Measurements from ENCODE around the gene SLC9A1. TPM values are rescaled to one million over a fixed set of nuclear protein-coding genes. Genes with fewer than 3 reads are reported as not detected.

The SLC9A1 gene
- total RNA-seq, 2 experiments from 2014 or later: 5.8 to 19.2 TPM

DNA sequence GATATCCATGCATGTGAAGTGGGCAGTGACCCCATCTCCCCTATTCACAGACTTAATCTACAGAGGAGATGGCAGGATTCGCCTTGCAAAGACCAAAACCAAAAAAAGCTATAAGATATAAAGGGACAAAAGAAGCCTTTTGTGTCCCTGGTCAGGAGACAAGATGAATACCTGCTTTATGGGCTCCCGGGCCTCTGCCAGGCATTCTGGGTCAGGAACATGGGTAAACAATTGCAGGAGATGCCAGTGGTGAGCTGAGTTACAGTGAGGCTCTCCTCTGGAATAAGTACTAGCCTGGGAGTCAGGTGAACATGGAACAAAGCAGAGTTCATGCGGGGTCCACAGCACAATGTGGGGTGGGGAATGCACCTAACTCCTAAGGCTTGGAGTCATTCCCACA, 4.7 kb downstream of the SLC9A1 start:
- Histone ChIP-seq H3K79me2 (ENCODE audit: insufficient read depth, low read depth, low read length) (peaks cover 65% of the 10 kb centered on the region), H3K4me3 (ENCODE audit: low read depth, low read length, poor library complexity, severe bottlenecking) (peak overlapping the region; percentile 38), H3K4me2 (ENCODE audit: low read length) (peak overlapping the region; percentile 73), H4K20me1 (ENCODE audit: insufficient read depth, low read length) (peaks cover 13% of the 10 kb centered on the region; the same call in 1 of the 2 replicates), H3K9me3 (ENCODE audit: low read length) (no peaks in the 10 kb centered on the region), H3K9me2 (ENCODE audit: insufficient read depth, low read length) (no peaks in the 10 kb centered on the region), H2AFZ (ENCODE audit: low read length) (no peak overlapping the region), H3K36me3 (ENCODE audit: insufficient read depth, low read length) (peaks cover 3% of the 10 kb centered on the region; the same call in 1 of the 2 replicates), H3K4me1 (ENCODE audit: insufficient read depth, low read length, poor library complexity, severe bottlenecking) (peaks cover 71% of the 10 kb centered on the region), H3K27ac (ENCODE audit: low read depth, low read length, poor library complexity, severe bottlenecking) (peak overlapping the region; percentile 79)
- TF ChIP-seq EZH2phosphoT487 (IDR thresholded peaks at IDR 0.05; ENCODE audit: borderline replicate concordance, low read depth, low read length): no peak
- TF ChIP-seq, protein P1, sequence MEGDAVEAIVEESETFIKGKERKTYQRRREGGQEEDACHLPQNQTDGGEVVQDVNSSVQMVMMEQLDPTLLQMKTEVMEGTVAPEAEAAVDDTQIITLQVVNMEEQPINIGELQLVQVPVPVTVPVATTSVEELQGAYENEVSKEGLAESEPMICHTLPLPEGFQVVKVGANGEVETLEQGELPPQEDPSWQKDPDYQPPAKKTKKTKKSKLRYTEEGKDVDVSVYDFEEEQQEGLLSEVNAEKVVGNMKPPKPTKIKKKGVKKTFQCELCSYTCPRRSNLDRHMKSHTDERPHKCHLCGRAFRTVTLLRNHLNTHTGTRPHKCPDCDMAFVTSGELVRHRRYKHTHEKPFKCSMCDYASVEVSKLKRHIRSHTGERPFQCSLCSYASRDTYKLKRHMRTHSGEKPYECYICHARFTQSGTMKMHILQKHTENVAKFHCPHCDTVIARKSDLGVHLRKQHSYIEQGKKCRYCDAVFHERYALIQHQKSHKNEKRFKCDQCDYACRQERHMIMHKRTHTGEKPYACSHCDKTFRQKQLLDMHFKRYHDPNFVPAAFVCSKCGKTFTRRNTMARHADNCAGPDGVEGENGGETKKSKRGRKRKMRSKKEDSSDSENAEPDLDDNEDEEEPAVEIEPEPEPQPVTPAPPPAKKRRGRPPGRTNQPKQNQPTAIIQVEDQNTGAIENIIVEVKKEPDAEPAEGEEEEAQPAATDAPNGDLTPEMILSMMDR (conservative IDR thresholded peaks at IDR 0.05; ENCODE audit: low read length): no peak
- POLR2A ChIA-PET: interaction anchor here (0.5 to 1.0 kb wide), 2 partner anchors 12 to 68 kb away, joined by 3 to 4 read pairs; no protein-coding TSS in a partner anchor
- CTCF ChIA-PET (ENCODE audit: unreplicated experiment): interaction anchor here (1.3 kb wide), 1 partner anchor 10 kb away, joined by 4 read pairs; no protein-coding TSS in a partner anchor
- intact Hi-C loops (cut with micrococcal nuclease; ENCODE audit: unreplicated experiment): no loop called here
- BruUV-seq (replicated peaks): no TSS peak
- no peak for DNase-seq (ENCODE audit: low spot score)

DNA sequence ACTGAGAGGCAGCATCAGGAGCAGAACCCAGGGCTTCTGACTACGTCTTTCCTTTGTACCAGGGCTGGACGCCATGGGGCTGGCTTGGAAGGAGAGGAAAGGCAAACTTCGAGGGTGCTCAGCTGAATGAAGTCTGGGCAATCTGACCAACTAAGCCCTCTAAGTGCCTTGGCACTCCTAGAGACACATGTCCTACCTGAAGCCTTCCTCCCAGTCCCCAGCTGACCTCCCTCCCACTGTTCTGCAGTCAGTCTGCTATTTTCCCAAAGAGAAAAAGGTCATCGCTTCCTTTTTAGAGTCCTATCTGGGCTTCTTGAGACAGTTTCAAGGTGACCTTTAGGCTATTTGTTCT, 5.2 kb downstream of the SLC9A1 start:
- BruUV-seq (replicated peaks): no TSS peak
- H3K27ac ChIP-seq (ENCODE audit: low read depth, low read length, poor library complexity, severe bottlenecking): peak overlapping the region; percentile 79
- peak overlapping the region; percentile 38 for H3K4me3 ChIP-seq (ENCODE audit: low read depth, low read length, poor library complexity, severe bottlenecking)
- H3K9me3 ChIP-seq (ENCODE audit: low read length): no peaks in the 10 kb centered on the region
- peaks cover 7% of the 10 kb centered on the region; the same call in 1 of the 2 replicates for H3K36me3 ChIP-seq (ENCODE audit: insufficient read depth, low read length)
- peaks cover 67% of the 10 kb centered on the region for H3K79me2 ChIP-seq (ENCODE audit: insufficient read depth, low read depth, low read length)
- TF ChIP-seq EZH2phosphoT487 (IDR thresholded peaks at IDR 0.05; ENCODE audit: borderline replicate concordance, low read depth, low read length): no peak
- TF ChIP-seq, protein P1 (conservative IDR thresholded peaks at IDR 0.05; ENCODE audit: low read length): no peak
- H3K9me2 ChIP-seq (ENCODE audit: insufficient read depth, low read length): no peaks in the 10 kb centered on the region
- H4K20me1 ChIP-seq (ENCODE audit: insufficient read depth, low read length): peaks cover 13% of the 10 kb centered on the region; the same call in 1 of the 2 replicates
- intact Hi-C loops (cut with micrococcal nuclease; ENCODE audit: unreplicated experiment): no loop called here
- no peak overlapping the region for H2AFZ ChIP-seq (ENCODE audit: low read length)
- no peak for DNase-seq (ENCODE audit: low spot score)
- POLR2A ChIA-PET: interaction anchor here (0.5 to 1.0 kb wide), 3 partner anchors 10 to 67 kb away, joined by 3 to 4 read pairs (median 4); no protein-coding TSS in a partner anchor
- peak overlapping the region; percentile 73 for H3K4me2 ChIP-seq (ENCODE audit: low read length)
- peaks cover 70% of the 10 kb centered on the region for H3K4me1 ChIP-seq (ENCODE audit: insufficient read depth, low read length, poor library complexity, severe bottlenecking)
- CTCF ChIA-PET (ENCODE audit: unreplicated experiment): interaction anchor here (1.3 kb wide), 1 partner anchor 9 kb away, joined by 4 read pairs; no protein-coding TSS in a partner anchor

All from OCI-LY7 (cell line).